K562 (cell line): ENCODE measurements around the gene POGLUT2. TPM values are rescaled to one million over a fixed set of nuclear protein-coding genes. Genes with fewer than 3 reads are reported as not detected.

Experiments
- CBFA2T2 ChIP-seq: fragments of 450-650 bp; conservative IDR thresholded peaks from 2 replicates; pipeline ENCODE4 v1.6.1; 2017; ENCODE audit warnings: mild to moderate bottlenecking
- CREB3 ChIP-seq: fragments of 450-650 bp; conservative IDR thresholded peaks from 2 replicates; pipeline ENCODE4 v1.6.1; 2016; ENCODE audit warnings: missing genetic modification characterization, low read depth, mild to moderate bottlenecking, missing compliant biosample characterization, moderate library complexity
- CTCF ChIP-seq, 3 experiments: IDR thresholded peaks in 2 of 3; conservative IDR thresholded peaks in 1 of 3; 2 replicates each; pipeline ENCODE4 v1.5.1; 2011 to 2012; ENCODE audit warnings: low read length in 3 of 3, mild to moderate bottlenecking in 3 of 3, control low read depth in 2 of 3, improper control_type of control experiment in 1 of 3, inconsistent platforms in 1 of 3, low read depth in 1 of 3, mixed read lengths in 1 of 3, moderate library complexity in 1 of 3; ENCODE audit not compliant: insufficient read depth in 2 of 3
- DPF2 ChIP-seq: fragments of 450-650 bp; IDR thresholded peaks from 2 replicates; pipeline ENCODE4 v1.6.1; 2016
- E2F5 ChIP-seq: sonication (generic); formaldehyde crosslinking; IDR thresholded peaks from 2 replicates; pipeline ENCODE4 v1.8.0; 2022; ENCODE audit warnings: mild to moderate bottlenecking, missing genetic modification reagents
- HDAC2 ChIP-seq: fragments of 450-650 bp; IDR thresholded peaks from 2 replicates; pipeline ENCODE4 v1.6.1; 2016; ENCODE audit warnings: mild to moderate bottlenecking
- HMGXB4 ChIP-seq: sonication (generic); formaldehyde crosslinking; IDR thresholded peaks from 2 replicates; pipeline ENCODE4 v1.8.1; 2023; ENCODE audit warnings: mild to moderate bottlenecking, missing genetic modification reagents
- MBD1 ChIP-seq: fragments of 250-450 bp; sonication (Bioruptor Pico); IDR thresholded peaks from 2 replicates; pipeline ENCODE4 v1.8.0; 2022; ENCODE audit warnings: inconsistent platforms
- MBD2 ChIP-seq: sonication (generic); IDR thresholded peaks from 2 replicates; pipeline ENCODE4 v1.6.1; 2016; ENCODE audit warnings: low read depth, borderline replicate concordance
- MECOM ChIP-seq: fragments of 250-450 bp; sonication (Bioruptor Pico); IDR thresholded peaks from 2 replicates; pipeline ENCODE4 v1.8.0; 2022; ENCODE audit warnings: inconsistent platforms
- MTA1 ChIP-seq: fragments of 450-650 bp; IDR thresholded peaks from 2 replicates; pipeline ENCODE4 v1.6.1; 2017; ENCODE audit warnings: borderline replicate concordance
- POLR3A ChIP-seq: IDR thresholded peaks from 2 replicates; pipeline ENCODE4 v1.6.1; 2011; ENCODE audit warnings: borderline replicate concordance, mild to moderate bottlenecking, moderate library complexity; ENCODE audit not compliant: insufficient read length, insufficient read depth; ENCODE audit errors: extremely low read depth
- PTBP1 ChIP-seq: fragments of 200-400 bp; formaldehyde crosslinking; IDR thresholded peaks from 2 replicates; pipeline ENCODE4 v1.6.1; 2017; ENCODE audit warnings: low read depth, low read length
- RFX1 ChIP-seq: fragments of 450-650 bp; IDR thresholded peaks from 2 replicates; pipeline ENCODE4 v1.6.1; 2016; ENCODE audit warnings: mild to moderate bottlenecking, moderate library complexity
- SMARCE1 ChIP-seq: fragments of 450-650 bp; IDR thresholded peaks from 2 replicates; pipeline ENCODE4 v1.7.1; 2016; ENCODE audit warnings: mild to moderate bottlenecking
- SPI1 ChIP-seq: IDR thresholded peaks from 2 replicates; pipeline ENCODE4 v1.6.1; 2011; ENCODE audit warnings: low read depth, low read length, control low read depth, borderline replicate concordance
- THRA ChIP-seq: fragments of 450-650 bp; IDR thresholded peaks from 2 replicates; pipeline ENCODE4 v1.6.1; 2017; ENCODE audit warnings: mild to moderate bottlenecking, moderate library complexity
- WHSC1 ChIP-seq: IDR thresholded peaks from one replicate; pipeline ENCODE4 v1.6.1; 2012; ENCODE audit warnings: low read length, control low read depth, inconsistent platforms
- ZNF274 ChIP-seq: IDR thresholded peaks from 2 replicates; pipeline ENCODE4 v1.6.1; 2011; ENCODE audit warnings: low read depth, mild to moderate bottlenecking, low read length, moderate library complexity, borderline replicate concordance
- ZNF561 ChIP-seq: fragments of 450-650 bp; formaldehyde crosslinking; conservative IDR thresholded peaks from 2 replicates; pipeline ENCODE4 v1.4.0; 2020; ENCODE audit warnings: mild to moderate bottlenecking, moderate library complexity
- polyA plus RNA-seq, 8 experiments: library from polyadenylated mRNA; depleted of rRNA in 4 of 8; stranded (reverse) in 5 of 8; unstranded in 3 of 8; fragments of >200 nt; fragmentation: Nextera tagmentation in 2 of 8; fragmentation: Illumina TruSeq in 1 of 8; extraction: Ambion mirVana in 2 of 8; extraction: Trizol in 1 of 8; gene quantifications; 2 replicates each; pipeline versions ENCODE4 v1.2.1 to v1.2.3, GENCODE V29; 2011 to 2014; ENCODE audit warnings: inconsistent platforms in 1 of 8, missing spikeins in 1 of 8
- total RNA-seq, 7 experiments: library from RNA; depleted of rRNA in 6 of 7; stranded (reverse); fragments of >200 nt in 6 of 7; fragmentation: Illumina TruSeq in 2 of 7; extraction: Trizol in 2 of 7; gene quantifications; 2 replicates each; pipeline versions ENCODE4 v1.2.1 to v1.2.3, GENCODE V29; 2011 to 2021; ENCODE audit warnings: low replicate concordance in 1 of 7

The POGLUT2 gene
- total and polyA plus RNA-seq, 9 of the 15 experiments (the other 6 are each of a cell fraction or from before 2014, with no cell fraction given) = 3.8 to 11.8 (median 10.8) TPM

GRCh38 chr13:102800145-102801041, 1.6 kb upstream of the POGLUT2 start (continued):
- no peak for TF ChIP-seq SPI1
- no peak for TF ChIP-seq CREB3
- no peak for TF ChIP-seq MBD1 (CRISPR knock-in tag)
- TF ChIP-seq HDAC2 = no peak
- no peak for TF ChIP-seq MECOM (CRISPR knock-in tag)
- no peak for TF ChIP-seq MTA1
- TF ChIP-seq SMARCE1 = no peak
- no peak for TF ChIP-seq DPF2
- no peak for TF ChIP-seq WHSC1
- no peak for TF ChIP-seq ZNF561
- 0 out of 2 replicates have a peak, but pooled peaks have one; percentile 68 for TF ChIP-seq HMGXB4
- no peak for TF ChIP-seq E2F5 (CRISPR knock-in tag)
- TF ChIP-seq THRA = no peak
- TF ChIP-seq MBD2 = no peak
- no peak for TF ChIP-seq PTBP1
- no peak for TF ChIP-seq POLR3A
- no peak for TF ChIP-seq CBFA2T2
- no peak for TF ChIP-seq ZNF274
- no peak for TF ChIP-seq RFX1
- peak; percentile 59 to 75 (median 66) for TF ChIP-seq CTCF (IDR thresholded peaks at IDR 0.05 in 2 of 3, conservative IDR thresholded peaks at IDR 0.05 in 1 of 3; ENCODE audit: insufficient read depth in 2 of 3, low read depth in 1 of 3, low read length in 3 of 3)
